Neural cell (in vitro differentiated cells): Measurements from ENCODE around the gene SLC25A30. TPM values are rescaled to one million over a fixed set of nuclear protein-coding genes. Genes with fewer than 3 reads are reported as not detected.

Source experiments
- H2AFZ ChIP-seq: fragments of 200-600, 300-800 bp; sonication (generic), shearing (Covaris generic); 2 replicates; pipeline ENCODE4 v1.6.0; 2014; ENCODE audit warnings: low read depth, mild to moderate bottlenecking, antibody characterized with exemption, low read length, moderate library complexity
- H3F3A ChIP-seq: fragments of 200-600 bp; shearing (Covaris generic); 2 replicates; pipeline ENCODE4 v1.6.1; 2016; ENCODE audit warnings: mild to moderate bottlenecking, moderate library complexity, mixed read lengths, antibody characterized with exemption, low read length; ENCODE audit not compliant: insufficient read depth, poor library complexity, severe bottlenecking
- H3K27ac ChIP-seq: fragments of 200-600, 300-800 bp; sonication (generic), shearing (Covaris generic); 2 replicates; pipeline ENCODE4 v1.5.1; 2014; ENCODE audit warnings: mild to moderate bottlenecking, low read length, moderate library complexity
- H3K27me3 ChIP-seq: fragments of 300-800, 200-600 bp; sonication (generic), shearing (Covaris generic); 2 replicates; pipeline ENCODE4 v1.6.0; 2014; ENCODE audit warnings: mild to moderate bottlenecking, low read depth, low read length, moderate library complexity; ENCODE audit not compliant: insufficient read depth
- H3K36me3 ChIP-seq: fragments of 300-800, 200-600 bp; sonication (generic), shearing (Covaris generic); 2 replicates; pipeline ENCODE4 v1.5.1; 2014; ENCODE audit warnings: mild to moderate bottlenecking, antibody characterized with exemption, low read length, moderate library complexity; ENCODE audit not compliant: insufficient read depth
- H3K4me2 ChIP-seq: fragments of 300-800, 200-600 bp; sonication (generic), shearing (Covaris generic); 2 replicates; pipeline ENCODE4 v1.6.0; 2014; ENCODE audit warnings: mild to moderate bottlenecking, low read length
- H3K4me3 ChIP-seq: fragments of 300-800, 200-600 bp; sonication (generic), shearing (Covaris generic); 2 replicates; pipeline ENCODE4 v1.5.1; 2014; ENCODE audit warnings: mild to moderate bottlenecking, low read length, moderate library complexity
- H3K79me2 ChIP-seq: fragments of 200-600 bp; shearing (Covaris generic); replicated peaks from 2 replicates; pipeline ENCODE4 v1.6.0; 2014; ENCODE audit warnings: mild to moderate bottlenecking, low read length, moderate library complexity; ENCODE audit not compliant: insufficient read depth
- H3K9ac ChIP-seq: fragments of 300-800, 200-600 bp; sonication (generic), shearing (Covaris generic); 2 replicates; pipeline ENCODE4 v1.6.1; 2016; ENCODE audit warnings: mild to moderate bottlenecking, low read length, mixed read lengths
- H3K9me2 ChIP-seq: fragments of 200-600 bp; shearing (Covaris generic); 2 replicates; pipeline ENCODE4 v1.6.1; 2016; ENCODE audit warnings: mild to moderate bottlenecking, low read length, mixed read lengths; ENCODE audit not compliant: insufficient read depth
- H3K9me3 ChIP-seq: fragments of 200-600, 300-800 bp; sonication (generic), shearing (Covaris generic); 2 replicates; pipeline ENCODE4 v1.6.1; 2016; ENCODE audit warnings: mild to moderate bottlenecking, mixed run types, low read length, moderate library complexity, mixed read lengths
- H4K20me1 ChIP-seq: fragments of 200-600 bp; shearing (Covaris generic); 2 replicates; pipeline ENCODE4 v1.6.1; 2016; ENCODE audit warnings: mild to moderate bottlenecking, mixed run types; ENCODE audit not compliant: insufficient read depth
- CTCF ChIP-seq: fragments of 450-650 bp; IDR thresholded peaks from 2 replicates; pipeline ENCODE4 v1.5.1; 2014; ENCODE audit warnings: antibody characterized with exemption, mild to moderate bottlenecking, moderate library complexity; ENCODE audit not compliant: poor library complexity, severe bottlenecking
- EP300 ChIP-seq: fragments of 450-650 bp; conservative IDR thresholded peaks from 2 replicates; pipeline ENCODE4 v1.6.1; 2014; ENCODE audit warnings: antibody characterized with exemption, mild to moderate bottlenecking, moderate library complexity; ENCODE audit not compliant: poor library complexity, severe bottlenecking
- EZH2 ChIP-seq: fragments of 200-600, 300-800 bp; shearing (Covaris generic), sonication (generic); IDR thresholded peaks from 2 replicates; pipeline ENCODE4 v1.6.1; 2014; ENCODE audit warnings: antibody characterized with exemption, low read length, borderline replicate concordance, mild to moderate bottlenecking; ENCODE audit not compliant: insufficient read depth, poor library complexity, severe bottlenecking
- MXI1 ChIP-seq: fragments of 450-650 bp; conservative IDR thresholded peaks from 2 replicates; pipeline ENCODE4 v1.6.1; 2014; ENCODE audit warnings: antibody characterized with exemption, mild to moderate bottlenecking; ENCODE audit not compliant: poor library complexity, severe bottlenecking
- POLR2AphosphoS5 ChIP-seq: IDR thresholded peaks from 2 replicates; pipeline ENCODE4 v1.6.1; 2012
- RAD21 ChIP-seq: fragments of 450-650 bp; conservative IDR thresholded peaks from 2 replicates; pipeline ENCODE4 v1.6.1; 2014; ENCODE audit warnings: antibody characterized with exemption, mild to moderate bottlenecking, moderate library complexity
- REST ChIP-seq: IDR thresholded peaks from 2 replicates; pipeline ENCODE4 v1.6.1; 2012; ENCODE audit warnings: borderline replicate concordance
- SMC3 ChIP-seq: fragments of 450-650 bp; conservative IDR thresholded peaks from 2 replicates; pipeline ENCODE4 v1.6.1; 2014; ENCODE audit warnings: antibody characterized with exemption, mild to moderate bottlenecking, moderate library complexity; ENCODE audit not compliant: poor library complexity
- TAF1 ChIP-seq: IDR thresholded peaks from 2 replicates; pipeline ENCODE4 v1.6.1; 2012; ENCODE audit warnings: low read depth
- polyA plus RNA-seq: library from polyadenylated mRNA; depleted of rRNA; stranded (reverse); fragments of >200 nt; gene quantifications from 2 replicates; pipeline ENCODE4 v1.2.3, GENCODE V29; 2014

SLC25A30 gene
- polyA plus RNA-seq, 1 donor from 2014 or later: 4.9 TPM

- no peak overlapping the region for H2AFZ ChIP-seq
- no peaks in the 10 kb centered on the region for H3K27me3 ChIP-seq
- no peaks in the 10 kb centered on the region for H4K20me1 ChIP-seq
- H3K9ac ChIP-seq: no peak overlapping the region
- H3K4me3 ChIP-seq: no peak overlapping the region
- no peak overlapping the region for H3K27ac ChIP-seq
- H3K79me2 ChIP-seq: no peaks in the 10 kb centered on the region
- H3K4me2 ChIP-seq: no peak overlapping the region
- H3K9me2 ChIP-seq: no peaks in the 10 kb centered on the region
- no peaks in the 10 kb centered on the region for H3K36me3 ChIP-seq
- no peaks in the 10 kb centered on the region for H3K9me3 ChIP-seq
- H3F3A ChIP-seq: no peaks in the 10 kb centered on the region
- TF ChIP-seq POLR2AphosphoS5 (no peak), TAF1 (no peak), REST (no peak), CTCF (no peak), RAD21 (no peak), MXI1 (no peak), EP300 (no peak), EZH2 (no peak), SMC3 (no peak)
Measured at GRCh38 chr13:45413826-45414307, 4.3 kb downstream of the SLC25A30 start.

DNA sequence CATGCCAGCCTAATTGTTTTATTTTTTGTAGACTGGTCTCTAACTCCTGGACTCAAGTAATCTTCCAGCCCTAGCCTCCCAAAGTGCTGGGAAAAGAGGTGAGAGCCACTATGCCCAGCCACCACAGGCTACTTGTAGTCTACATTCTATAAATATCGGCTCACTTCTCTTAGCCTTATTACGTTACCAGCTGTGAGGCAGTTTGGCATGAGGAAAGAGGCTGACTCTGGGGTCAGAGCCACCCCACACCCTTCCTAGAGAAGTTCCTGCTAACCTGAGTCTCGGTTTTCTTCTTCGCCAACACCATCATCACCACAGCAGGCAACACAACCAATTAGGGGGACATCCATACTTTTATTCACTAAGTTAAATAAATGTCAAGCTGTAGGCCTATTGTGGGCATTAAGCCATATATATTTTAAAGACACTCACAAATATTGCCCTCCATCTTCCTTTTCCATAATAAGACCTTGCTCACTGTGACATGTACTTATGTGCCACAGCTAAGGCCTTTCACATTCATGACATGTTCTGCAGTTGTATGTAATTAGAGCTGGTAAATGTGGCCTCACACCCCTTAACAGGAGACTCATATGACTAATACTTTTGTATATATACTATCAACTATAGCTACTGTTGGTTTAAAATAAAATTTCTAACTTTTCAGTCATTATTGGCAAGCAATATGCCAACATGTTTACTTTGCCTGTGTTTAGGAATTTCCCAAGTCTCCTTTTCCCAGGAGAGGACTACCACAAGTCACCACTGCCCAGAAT is 5.7 kb downstream of the SLC25A30 start:
- Histone ChIP-seq H3K4me3 (no peak overlapping the region), H3K9me3 (no peaks in the 10 kb centered on the region), H3K9me2 (no peaks in the 10 kb centered on the region), H3K27me3 (no peaks in the 10 kb centered on the region), H3K9ac (no peak overlapping the region), H3F3A (no peaks in the 10 kb centered on the region), H3K27ac (no peak overlapping the region), H3K4me2 (no peak overlapping the region), H3K79me2 (no peaks in the 10 kb centered on the region), H4K20me1 (no peaks in the 10 kb centered on the region), H2AFZ (no peak overlapping the region), H3K36me3 (no peaks in the 10 kb centered on the region)
- TF ChIP-seq EZH2 (no peak), RAD21 (no peak), REST (no peak), TAF1 (no peak), MXI1 (no peak), POLR2AphosphoS5 (no peak), EP300 (no peak), SMC3 (no peak), CTCF (no peak)
